GM12865 (cell line): ENCODE data around the gene SLC10A3.

Source experiments
- DNase-seq: peaks from one replicate; pipeline ENCODE4 v3.0.0; 2010; ENCODE audit warnings: low read depth
- H3K4me3 ChIP-seq: 2 replicates; pipeline ENCODE4 v1.5.1; 2011; ENCODE audit warnings: mild to moderate bottlenecking, low read depth, low read length, control low read depth
- CTCF ChIP-seq: IDR thresholded peaks from 2 replicates; pipeline ENCODE4 v1.5.1; 2011; ENCODE audit warnings: low read length, control low read depth, low read depth, inconsistent platforms; ENCODE audit not compliant: insufficient read depth; ENCODE audit errors: missing control alignments

The SLC10A3 gene

GRCh38 chrX:154509455-154509854 is 19.0 kb upstream of the SLC10A3 start:
- TF ChIP-seq CTCF, result no peak
- H3K4me3 ChIP-seq, result no peak overlapping the region
- DNase-seq, result no peak

- DNase-seq, result no peak
- no peak for TF ChIP-seq CTCF
- H3K4me3 ChIP-seq, result no peak overlapping the region
These were observed 17.9 kb upstream of the SLC10A3 start for GRCh38 chrX:154508384-154508745.

- TF ChIP-seq CTCF, result no peak
- DNase-seq, result no peak
- no peak overlapping the region for H3K4me3 ChIP-seq
These were observed 17.4 kb upstream of the SLC10A3 start for GRCh38 chrX:154507673-154508383.

- no peak for DNase-seq
- no peak overlapping the region for H3K4me3 ChIP-seq
- no peak for TF ChIP-seq CTCF
These were observed 16.3 kb upstream of the SLC10A3 start for GRCh38 chrX:154506483-154507332.

GRCh38 chrX:154505734-154506133 is 15.3 kb upstream of the SLC10A3 start:
- H3K4me3 ChIP-seq, result no peak overlapping the region
- no peak for TF ChIP-seq CTCF
- no peak for DNase-seq

- no peak for TF ChIP-seq CTCF
- no peak for DNase-seq
These were observed 12.6 kb upstream of the SLC10A3 start for GRCh38 chrX:154502989-154503388.

More at GRCh38 chrX:154502989-154503388, 12.6 kb upstream of the SLC10A3 start:
- no peak overlapping the region for H3K4me3 ChIP-seq
